ENCODE measurements around the gene DYSF. TPM values are rescaled to one million over a fixed set of nuclear protein-coding genes. Genes with fewer than 3 reads are reported as not detected.

DYSF gene
- total RNA-seq, 2 donors from 2014 or later: 1.4 to 3.1 TPM

GRCh38 chr2:71715241-71715750 lies 261.9 kb downstream of the DYSF start:
- Histone ChIP-seq H3K4me1 (ENCODE audit: control insufficient read depth, insufficient read depth, low read length) (no peaks in the 10 kb centered on the region), H3K36me3 (ENCODE audit: control insufficient read depth, insufficient read depth, low read length) (no peaks in the 10 kb centered on the region), H3K9me3 (ENCODE audit: control insufficient read depth, low read length) (no peaks in the 10 kb centered on the region), H3K27me3 (ENCODE audit: control insufficient read depth, insufficient read depth, low read length, poor library complexity, severe bottlenecking) (no peaks in the 10 kb centered on the region), H3K27ac (ENCODE audit: low read depth, low read length) (no peak overlapping the region), H3K4me3 (ENCODE audit: low read length) (no peak overlapping the region), H3K9ac (ENCODE audit: extremely low read depth, low read length, poor library complexity, severe bottlenecking) (no peak overlapping the region)
- Mint-ChIP-seq H3K9me3 (no peaks in the 10 kb centered on the region), H3K27ac (no peak overlapping the region), H3K4me3 (no peak overlapping the region), H3K27me3 (ENCODE audit: insufficient read depth) (no peaks in the 10 kb centered on the region), H3K4me1 (peaks cover under 1% of the 10 kb centered on the region), H3K36me3 (ENCODE audit: low read depth) (no peaks in the 10 kb centered on the region)
- WGBS, 2 experiments (ENCODE audit: insufficient coverage in 1 of 2, insufficient read length in 1 of 2): 87 to 100% methylated on average over 1 to 6 of the region's 6 CpGs
- TF ChIP-seq, protein P1, sequence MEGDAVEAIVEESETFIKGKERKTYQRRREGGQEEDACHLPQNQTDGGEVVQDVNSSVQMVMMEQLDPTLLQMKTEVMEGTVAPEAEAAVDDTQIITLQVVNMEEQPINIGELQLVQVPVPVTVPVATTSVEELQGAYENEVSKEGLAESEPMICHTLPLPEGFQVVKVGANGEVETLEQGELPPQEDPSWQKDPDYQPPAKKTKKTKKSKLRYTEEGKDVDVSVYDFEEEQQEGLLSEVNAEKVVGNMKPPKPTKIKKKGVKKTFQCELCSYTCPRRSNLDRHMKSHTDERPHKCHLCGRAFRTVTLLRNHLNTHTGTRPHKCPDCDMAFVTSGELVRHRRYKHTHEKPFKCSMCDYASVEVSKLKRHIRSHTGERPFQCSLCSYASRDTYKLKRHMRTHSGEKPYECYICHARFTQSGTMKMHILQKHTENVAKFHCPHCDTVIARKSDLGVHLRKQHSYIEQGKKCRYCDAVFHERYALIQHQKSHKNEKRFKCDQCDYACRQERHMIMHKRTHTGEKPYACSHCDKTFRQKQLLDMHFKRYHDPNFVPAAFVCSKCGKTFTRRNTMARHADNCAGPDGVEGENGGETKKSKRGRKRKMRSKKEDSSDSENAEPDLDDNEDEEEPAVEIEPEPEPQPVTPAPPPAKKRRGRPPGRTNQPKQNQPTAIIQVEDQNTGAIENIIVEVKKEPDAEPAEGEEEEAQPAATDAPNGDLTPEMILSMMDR (conservative IDR thresholded peaks at IDR 0.05): no peak
- no peak for DNase-seq

GRCh38 chr2:71715951-71716696 lies 262.8 kb downstream of the DYSF start:
- TF ChIP-seq, protein P1 (conservative IDR thresholded peaks at IDR 0.05): no peak
- Mint-ChIP-seq H3K27ac (no peak overlapping the region), H3K4me1 (peaks cover 8% of the 10 kb centered on the region), H3K4me3 (no peak overlapping the region), H3K9me3 (no peaks in the 10 kb centered on the region), H3K27me3 (ENCODE audit: insufficient read depth) (no peaks in the 10 kb centered on the region), H3K36me3 (ENCODE audit: low read depth) (no peaks in the 10 kb centered on the region)
- no peak for DNase-seq
- H3K4me3 ChIP-seq (ENCODE audit: low read length): no peak overlapping the region
- H3K36me3 ChIP-seq (ENCODE audit: control insufficient read depth, insufficient read depth, low read length): no peaks in the 10 kb centered on the region
- H3K4me1 ChIP-seq (ENCODE audit: control insufficient read depth, insufficient read depth, low read length): no peaks in the 10 kb centered on the region
- H3K9ac ChIP-seq (ENCODE audit: extremely low read depth, low read length, poor library complexity, severe bottlenecking): no peak overlapping the region
- WGBS, 2 experiments (ENCODE audit: insufficient coverage in 1 of 2, insufficient read length in 1 of 2): 92 to 100% methylated on average over 1 to 4 of the region's 4 CpGs
- H3K9me3 ChIP-seq (ENCODE audit: control insufficient read depth, low read length): no peaks in the 10 kb centered on the region
- no peaks in the 10 kb centered on the region for H3K27me3 ChIP-seq (ENCODE audit: control insufficient read depth, insufficient read depth, low read length, poor library complexity, severe bottlenecking)
- H3K27ac ChIP-seq (ENCODE audit: low read depth, low read length): no peak overlapping the region

GRCh38 chr2:71716697-71717624 lies 263.6 kb downstream of the DYSF start:
- no peak overlapping the region for H3K4me3 Mint-ChIP-seq
- H3K4me1 Mint-ChIP-seq: peaks cover 14% of the 10 kb centered on the region
- no peak overlapping the region for H3K9ac ChIP-seq (ENCODE audit: extremely low read depth, low read length, poor library complexity, severe bottlenecking)
- H3K4me3 ChIP-seq (ENCODE audit: low read length): no peak overlapping the region
- H3K9me3 ChIP-seq (ENCODE audit: control insufficient read depth, low read length): no peaks in the 10 kb centered on the region
- no peaks in the 10 kb centered on the region for H3K36me3 Mint-ChIP-seq (ENCODE audit: low read depth)
- peaks cover under 1% of the 10 kb centered on the region for H3K27me3 Mint-ChIP-seq (ENCODE audit: insufficient read depth)
- H3K27ac ChIP-seq (ENCODE audit: low read depth, low read length): no peak overlapping the region
- no peaks in the 10 kb centered on the region for H3K4me1 ChIP-seq (ENCODE audit: control insufficient read depth, insufficient read depth, low read length)
- WGBS, 2 experiments (ENCODE audit: insufficient coverage in 1 of 2, insufficient read length in 1 of 2): 93 to 100% methylated on average over 3 to 17 of the region's 17 CpGs
- no peaks in the 10 kb centered on the region for H3K36me3 ChIP-seq (ENCODE audit: control insufficient read depth, insufficient read depth, low read length)
- TF ChIP-seq, protein P1 (conservative IDR thresholded peaks at IDR 0.05): no peak
- H3K27me3 ChIP-seq (ENCODE audit: control insufficient read depth, insufficient read depth, low read length, poor library complexity, severe bottlenecking): no peaks in the 10 kb centered on the region
- peak; percentile 32 for DNase-seq
- H3K27ac Mint-ChIP-seq: no peak overlapping the region
- no peaks in the 10 kb centered on the region for H3K9me3 Mint-ChIP-seq

Data from endodermal cell (in vitro differentiated cells).